Measurements from ENCODE around the gene MAPK8IP2.
"Not testable (repeated sequence)": the region's sequence is repeated elsewhere in the genome, so short reads cannot be mapped to it uniquely, and the experiment has no call there.

Gene MAPK8IP2

GRCh38 chr22:50656122-50657070 is 55.8 kb downstream of the MAPK8IP2 start:
- Histone ChIP-seq H3K36me3 (ENCODE audit: low read length) (no peaks in the 10 kb centered on the region), H3K27me3 (ENCODE audit: low read length) (no peaks in the 10 kb centered on the region), H3K9me3 (ENCODE audit: insufficient read depth, low read length) (no peaks in the 10 kb centered on the region), H3K9ac (ENCODE audit: low read length) (no peak overlapping the region), H2AFZ (ENCODE audit: low read depth, low read length, severe bottlenecking) (no peak overlapping the region), H3K4me2 (ENCODE audit: low read depth, low read length, poor library complexity, severe bottlenecking) (no peak overlapping the region), H3K9me2 (replicated peaks; ENCODE audit: insufficient read depth, low read length) (no peaks in the 10 kb centered on the region), H4K20me1 (ENCODE audit: low read depth, low read length) (no peaks in the 10 kb centered on the region), H3K4me3 (ENCODE audit: insufficient read depth, low read length, poor library complexity, severe bottlenecking) (no peak overlapping the region), H3K79me2 (ENCODE audit: insufficient read depth, low read length) (no peaks in the 10 kb centered on the region), H3F3A (ENCODE audit: insufficient read depth) (no peaks in the 10 kb centered on the region), H3K27ac (ENCODE audit: low read depth, low read length) (no peak overlapping the region)
- TF ChIP-seq EZH2phosphoT487 (conservative IDR thresholded peaks at IDR 0.05; ENCODE audit: low read length): no peak
- TF ChIP-seq CTCF (IDR thresholded peaks at IDR 0.05; ENCODE audit: insufficient read depth, low read length, poor library complexity, severe bottlenecking): no peak

GRCh38 chr22:50657925-50658324 is 57.3 kb downstream of the MAPK8IP2 start:
- Histone ChIP-seq H3K4me2 (ENCODE audit: low read depth, low read length, poor library complexity, severe bottlenecking) (no peak overlapping the region), H3F3A (ENCODE audit: insufficient read depth) (no peaks in the 10 kb centered on the region), H2AFZ (ENCODE audit: low read depth, low read length, severe bottlenecking) (no peak overlapping the region), H3K79me2 (ENCODE audit: insufficient read depth, low read length) (no peaks in the 10 kb centered on the region), H3K9me3 (ENCODE audit: insufficient read depth, low read length) (no peaks in the 10 kb centered on the region), H3K9ac (ENCODE audit: low read length) (no peak overlapping the region), H3K9me2 (replicated peaks; ENCODE audit: insufficient read depth, low read length) (no peaks in the 10 kb centered on the region), H3K27me3 (ENCODE audit: low read length) (no peaks in the 10 kb centered on the region), H4K20me1 (ENCODE audit: low read depth, low read length) (no peaks in the 10 kb centered on the region), H3K36me3 (ENCODE audit: low read length) (no peaks in the 10 kb centered on the region), H3K4me3 (ENCODE audit: insufficient read depth, low read length, poor library complexity, severe bottlenecking) (no peak overlapping the region), H3K27ac (ENCODE audit: low read depth, low read length) (no peak overlapping the region)
- no peak for TF ChIP-seq EZH2phosphoT487 (conservative IDR thresholded peaks at IDR 0.05; ENCODE audit: low read length)
- TF ChIP-seq CTCF (IDR thresholded peaks at IDR 0.05; ENCODE audit: insufficient read depth, low read length, poor library complexity, severe bottlenecking): no peak

- H3K79me2 ChIP-seq (ENCODE audit: insufficient read depth, low read length); H4K20me1 ChIP-seq (ENCODE audit: low read depth, low read length); H3F3A ChIP-seq (ENCODE audit: insufficient read depth); H3K9me3 ChIP-seq (ENCODE audit: insufficient read depth, low read length); H3K4me3 ChIP-seq (ENCODE audit: insufficient read depth, low read length, poor library complexity, severe bottlenecking); H3K4me2 ChIP-seq (ENCODE audit: low read depth, low read length, poor library complexity, severe bottlenecking); H3K9ac ChIP-seq (ENCODE audit: low read length); H3K36me3 ChIP-seq (ENCODE audit: low read length); H2AFZ ChIP-seq (ENCODE audit: low read depth, low read length, severe bottlenecking); H3K27ac ChIP-seq (ENCODE audit: low read depth, low read length); H3K9me2 ChIP-seq (replicated peaks; ENCODE audit: insufficient read depth, low read length); H3K27me3 ChIP-seq (ENCODE audit: low read length): not testable (repeated sequence)
Measured at GRCh38 chr22:50659711-50660110, 59.1 kb downstream of the MAPK8IP2 start.

- Histone ChIP-seq H3K27me3 (ENCODE audit: low read length) (no peaks in the 10 kb centered on the region), H3K9me2 (replicated peaks; ENCODE audit: insufficient read depth, low read length) (no peaks in the 10 kb centered on the region), H3K4me2 (ENCODE audit: low read depth, low read length, poor library complexity, severe bottlenecking) (no peak overlapping the region), H3K36me3 (ENCODE audit: low read length) (no peaks in the 10 kb centered on the region), H3F3A (ENCODE audit: insufficient read depth) (no peaks in the 10 kb centered on the region), H3K9me3 (ENCODE audit: insufficient read depth, low read length) (no peaks in the 10 kb centered on the region), H4K20me1 (ENCODE audit: low read depth, low read length) (no peaks in the 10 kb centered on the region), H3K4me3 (ENCODE audit: insufficient read depth, low read length, poor library complexity, severe bottlenecking) (no peak overlapping the region), H3K79me2 (ENCODE audit: insufficient read depth, low read length) (no peaks in the 10 kb centered on the region), H3K27ac (ENCODE audit: low read depth, low read length) (no peak overlapping the region), H3K9ac (ENCODE audit: low read length) (no peak overlapping the region), H2AFZ (ENCODE audit: low read depth, low read length, severe bottlenecking) (no peak overlapping the region)
- TF ChIP-seq CTCF (IDR thresholded peaks at IDR 0.05; ENCODE audit: insufficient read depth, low read length, poor library complexity, severe bottlenecking): no peak
- TF ChIP-seq EZH2phosphoT487 (conservative IDR thresholded peaks at IDR 0.05; ENCODE audit: low read length): no peak
Measured at GRCh38 chr22:50660306-50660705, 59.7 kb downstream of the MAPK8IP2 start.
